GM10248 (cell line): ENCODE results near the gene NOP53.

ENCODE experiments used
- CTCF ChIA-PET: fragments of 300-600 bp; sonication (Branson Sonifier 250); formaldehyde crosslinking; extraction: SDS; loops from one replicate; lab custom pipeline; 2021; ENCODE audit warnings: antibody characterized with exemption; lab: Yijun Ruan, JAX
- POLR2A ChIA-PET: fragments of 350-650 bp; sonication (Branson Sonifier 250); formaldehyde crosslinking; extraction: SDS; loops from one replicate; lab custom pipeline; 2020; ENCODE audit warnings: antibody characterized with exemption; lab: Yijun Ruan, JAX
- DNase-seq: peaks from one replicate; pipeline ENCODE4 v3.0.0; 2012; ENCODE audit errors: extremely low spot score
- TF ChIP-seq, protein P1 (sequence below): IDR thresholded peaks from 2 replicates; pipeline ENCODE4 v1.5.1; 2012; ENCODE audit warnings: mild to moderate bottlenecking, low read depth; ENCODE audit errors: extremely low read depth, missing control alignments, control extremely low read depth

NOP53 gene

GRCh38 chr19:47754206-47755064 lies 9.1 kb downstream of the NOP53 start:
- ChIA-PET CTCF (no interaction called here), POLR2A (no interaction called here)
- no peak for DNase-seq
- TF ChIP-seq, protein P1, sequence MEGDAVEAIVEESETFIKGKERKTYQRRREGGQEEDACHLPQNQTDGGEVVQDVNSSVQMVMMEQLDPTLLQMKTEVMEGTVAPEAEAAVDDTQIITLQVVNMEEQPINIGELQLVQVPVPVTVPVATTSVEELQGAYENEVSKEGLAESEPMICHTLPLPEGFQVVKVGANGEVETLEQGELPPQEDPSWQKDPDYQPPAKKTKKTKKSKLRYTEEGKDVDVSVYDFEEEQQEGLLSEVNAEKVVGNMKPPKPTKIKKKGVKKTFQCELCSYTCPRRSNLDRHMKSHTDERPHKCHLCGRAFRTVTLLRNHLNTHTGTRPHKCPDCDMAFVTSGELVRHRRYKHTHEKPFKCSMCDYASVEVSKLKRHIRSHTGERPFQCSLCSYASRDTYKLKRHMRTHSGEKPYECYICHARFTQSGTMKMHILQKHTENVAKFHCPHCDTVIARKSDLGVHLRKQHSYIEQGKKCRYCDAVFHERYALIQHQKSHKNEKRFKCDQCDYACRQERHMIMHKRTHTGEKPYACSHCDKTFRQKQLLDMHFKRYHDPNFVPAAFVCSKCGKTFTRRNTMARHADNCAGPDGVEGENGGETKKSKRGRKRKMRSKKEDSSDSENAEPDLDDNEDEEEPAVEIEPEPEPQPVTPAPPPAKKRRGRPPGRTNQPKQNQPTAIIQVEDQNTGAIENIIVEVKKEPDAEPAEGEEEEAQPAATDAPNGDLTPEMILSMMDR, result no peak

- CTCF ChIA-PET, result interaction anchor here (2.4 kb wide), 1 partner anchor 10 kb away, joined by 11 read pairs; no protein-coding TSS in a partner anchor
- DNase-seq, result no peak
- POLR2A ChIA-PET, result interaction anchor here (0.6 kb wide), 1 partner anchor 832 kb away, joined by 7 read pairs; no protein-coding TSS in a partner anchor
- TF ChIP-seq, protein P1, result no peak
These were observed 9.9 kb downstream of the NOP53 start for GRCh38 chr19:47755065-47755761.

DNA sequence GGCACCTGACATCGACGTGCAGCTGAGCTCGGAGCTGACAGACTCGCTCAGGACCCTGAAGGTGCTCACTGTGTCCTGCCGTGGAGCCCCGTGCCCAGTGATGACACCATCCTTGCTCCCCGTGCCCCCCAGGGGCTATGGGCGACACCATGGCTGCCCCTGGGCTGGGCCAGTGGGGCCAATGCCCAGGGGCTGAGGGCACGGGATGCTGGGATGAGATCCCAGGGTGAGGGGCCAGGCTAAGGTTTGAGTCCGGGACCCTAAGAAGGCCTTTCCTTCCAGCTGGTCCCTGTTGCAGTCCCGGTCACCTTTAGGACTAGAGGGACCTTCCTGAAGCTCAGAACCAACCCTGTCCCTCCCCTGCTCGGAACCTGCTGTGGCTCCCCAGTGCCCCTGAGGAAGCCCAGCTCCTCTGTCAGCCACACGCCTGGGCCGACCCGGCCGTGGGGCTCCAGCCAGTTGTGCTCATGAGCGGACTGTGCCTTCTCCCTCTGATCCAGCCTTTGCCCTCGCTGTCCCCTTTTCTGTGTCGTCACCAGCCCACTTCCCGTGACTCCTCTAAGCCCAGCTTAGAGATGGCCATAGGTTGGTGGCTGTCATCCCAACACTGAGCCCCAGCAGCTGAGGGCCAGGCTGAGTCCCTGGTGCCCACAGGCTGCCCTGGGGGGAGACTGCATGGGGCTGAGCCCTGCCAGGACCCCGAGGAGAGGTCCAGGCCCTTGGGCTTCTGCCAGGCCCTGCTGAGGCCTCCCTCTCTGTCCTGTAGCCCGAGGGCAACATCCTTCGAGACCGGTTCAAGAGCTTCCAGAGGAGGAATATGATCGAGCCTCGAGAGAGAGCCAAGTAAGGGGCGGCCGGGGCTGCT lies 10.6 kb downstream of the NOP53 start:
- TF ChIP-seq, protein P1, result no peak
- DNase-seq, result peak; percentile 8
- ChIA-PET POLR2A (interaction anchor here (0.6 kb wide), 2 partner anchors 9 to 831 kb away, joined by 5 to 7 read pairs; no protein-coding TSS in a partner anchor), CTCF (interaction anchor here (0.6 to 2.4 kb wide), 5 partner anchors 9 to 113 kb away, joined by 3 to 11 read pairs (median 3); partner anchors contain the start of gene NOP53)

DNA sequence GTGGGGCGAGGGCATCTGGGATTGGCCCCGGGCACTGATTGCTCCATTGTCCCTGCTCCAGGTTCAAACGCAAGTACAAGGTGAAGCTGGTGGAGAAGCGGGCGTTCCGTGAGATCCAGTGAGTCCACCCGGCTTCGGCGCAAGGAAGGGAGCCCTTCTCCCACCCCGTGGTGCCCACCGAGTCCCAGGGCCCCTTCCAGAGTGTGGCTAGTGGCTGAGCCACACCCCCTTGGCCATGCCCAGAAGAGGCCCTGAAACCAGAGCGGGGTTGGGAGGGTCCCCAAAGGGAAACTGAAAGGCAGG lies 11.2 kb downstream of the NOP53 start:
- POLR2A ChIA-PET, result interaction anchor here (0.6 kb wide), 1 partner anchor 9 kb away, joined by 5 read pairs; no protein-coding TSS in a partner anchor
- CTCF ChIA-PET, result interaction anchor here (0.6 to 2.4 kb wide), 5 partner anchors 9 to 113 kb away, joined by 3 to 11 read pairs (median 3); partner anchors contain the start of gene NOP53

GRCh38 chr19:47756953-47757608 lies 11.7 kb downstream of the NOP53 start:
- CTCF ChIA-PET, result interaction anchor here (0.6 to 3.0 kb wide), 7 partner anchors 8 to 112 kb away, joined by 3 to 16 read pairs (median 4); partner anchors contain the start of gene NOP53
- peak; percentile 11 for DNase-seq
- POLR2A ChIA-PET, result no interaction called here
- TF ChIP-seq, protein P1, result no peak

More for the DNA sequence above, 11.2 kb downstream of the NOP53 start:
- no peak for DNase-seq
- TF ChIP-seq, protein P1, result no peak
